Trophoblast cell (in vitro differentiated cells and primary cell): ENCODE results near the gene SRA1.
"Not testable (repeated sequence)": the region's sequence is repeated elsewhere in the genome, so short reads cannot be mapped to it uniquely, and the experiment has no call there.

Source experiments
- DNase-seq, 2 donors: peaks; one replicate each; pipeline ENCODE4 v3.0.0-alpha.2; 2016
- H2AFZ ChIP-seq: 2 replicates; pipeline ENCODE4 v1.6.1; 2013; ENCODE audit warnings: low read length, moderate library complexity, mild to moderate bottlenecking; ENCODE audit not compliant: insufficient read depth, poor library complexity
- H2AK5ac ChIP-seq: 2 replicates; pipeline ENCODE4 v1.6.1; 2013; ENCODE audit warnings: mild to moderate bottlenecking, low read length
- H2BK120ac ChIP-seq: 2 replicates; pipeline ENCODE4 v1.6.1; 2013; ENCODE audit warnings: low read length, mild to moderate bottlenecking, moderate library complexity; ENCODE audit not compliant: insufficient read depth, poor library complexity
- H2BK12ac ChIP-seq: 2 replicates; pipeline ENCODE4 v1.6.1; 2013; ENCODE audit warnings: mild to moderate bottlenecking, low read length, moderate library complexity
- H2BK5ac ChIP-seq: 2 replicates; pipeline ENCODE4 v1.6.1; 2013; ENCODE audit warnings: low read length, low read depth, moderate library complexity, mild to moderate bottlenecking; ENCODE audit not compliant: poor library complexity
- H3K14ac ChIP-seq: 2 replicates; pipeline ENCODE4 v1.6.1; 2013; ENCODE audit warnings: mild to moderate bottlenecking, low read length
- H3K18ac ChIP-seq: 2 replicates; pipeline ENCODE4 v1.6.1; 2013; ENCODE audit warnings: mild to moderate bottlenecking, low read length
- H3K23ac ChIP-seq: 2 replicates; pipeline ENCODE4 v1.6.1; 2013; ENCODE audit warnings: low read length
- H3K27ac ChIP-seq: 2 replicates; pipeline ENCODE4 v1.5.1; 2013; ENCODE audit warnings: low read depth, mild to moderate bottlenecking, inconsistent platforms, low read length, moderate library complexity
- H3K27me3 ChIP-seq: 2 replicates; pipeline ENCODE4 v1.6.1; 2013; ENCODE audit warnings: inconsistent platforms, mild to moderate bottlenecking, low read length, moderate library complexity; ENCODE audit not compliant: insufficient read depth
- H3K36me3 ChIP-seq, 2 experiments: 1 replicate in 1 of 2; 2 replicates in 1 of 2; pipeline ENCODE4 v1.6.1; 2013; ENCODE audit warnings: low read length in 2 of 2, mild to moderate bottlenecking in 2 of 2, moderate library complexity in 1 of 2; ENCODE audit not compliant: insufficient read depth in 2 of 2, control insufficient read depth in 1 of 2
- H3K4ac ChIP-seq: 2 replicates; pipeline ENCODE4 v1.6.1; 2013; ENCODE audit warnings: low read depth, mild to moderate bottlenecking, low read length, moderate library complexity
- H3K4me1 ChIP-seq, 2 experiments: 1 replicate in 1 of 2; 2 replicates in 1 of 2; pipeline ENCODE4 v1.6.1; 2013; ENCODE audit warnings: low read length in 2 of 2, mild to moderate bottlenecking in 2 of 2, moderate library complexity in 1 of 2; ENCODE audit not compliant: insufficient read depth in 2 of 2, control insufficient read depth in 1 of 2
- H3K4me2 ChIP-seq: 2 replicates; pipeline ENCODE4 v1.6.1; 2013; ENCODE audit warnings: inconsistent platforms, mild to moderate bottlenecking, low read length, moderate library complexity
- H3K4me3 ChIP-seq: 2 replicates; pipeline ENCODE4 v1.5.1; 2013; ENCODE audit warnings: mild to moderate bottlenecking, low read depth, low read length, inconsistent platforms
- H3K79me1 ChIP-seq: one replicate; pipeline ENCODE4 v1.6.1; 2013; ENCODE audit warnings: low read length
- H3K79me2 ChIP-seq: 2 replicates; pipeline ENCODE4 v1.6.1; 2013; ENCODE audit warnings: low read length, mild to moderate bottlenecking; ENCODE audit not compliant: control insufficient read depth, insufficient read depth, poor library complexity
- H3K9ac ChIP-seq: 2 replicates; pipeline ENCODE4 v1.6.1; 2013; ENCODE audit warnings: mild to moderate bottlenecking, low read length
- H3K9me3 ChIP-seq: 2 replicates; pipeline ENCODE4 v1.6.1; 2013; ENCODE audit warnings: low read depth, mild to moderate bottlenecking, control low read depth, inconsistent platforms, low read length; ENCODE audit not compliant: insufficient read depth
- H4K12ac ChIP-seq: 2 replicates; pipeline ENCODE4 v1.6.1; 2013; ENCODE audit warnings: low read depth, mild to moderate bottlenecking, low read length, moderate library complexity
- H4K8ac ChIP-seq: 2 replicates; pipeline ENCODE4 v1.6.1; 2013; ENCODE audit warnings: low read depth, mild to moderate bottlenecking, low read length, moderate library complexity
- H4K91ac ChIP-seq: one replicate; pipeline ENCODE4 v1.6.1; 2013; ENCODE audit warnings: low read depth, mild to moderate bottlenecking, low read length, moderate library complexity
- WGBS: extraction: QIAGEN DNeasy Blood & Tissue Kit; methylation state at CpG from one replicate; pipeline ENCODE4 v1.1.7; 2013; ENCODE audit warnings: missing lambda C conversion rate; ENCODE audit not compliant: insufficient read length, insufficient coverage; ENCODE audit errors: extremely low coverage; 5-methylcytosine and 5-hydroxymethylcytosine counted together

SRA1 gene

DNA sequence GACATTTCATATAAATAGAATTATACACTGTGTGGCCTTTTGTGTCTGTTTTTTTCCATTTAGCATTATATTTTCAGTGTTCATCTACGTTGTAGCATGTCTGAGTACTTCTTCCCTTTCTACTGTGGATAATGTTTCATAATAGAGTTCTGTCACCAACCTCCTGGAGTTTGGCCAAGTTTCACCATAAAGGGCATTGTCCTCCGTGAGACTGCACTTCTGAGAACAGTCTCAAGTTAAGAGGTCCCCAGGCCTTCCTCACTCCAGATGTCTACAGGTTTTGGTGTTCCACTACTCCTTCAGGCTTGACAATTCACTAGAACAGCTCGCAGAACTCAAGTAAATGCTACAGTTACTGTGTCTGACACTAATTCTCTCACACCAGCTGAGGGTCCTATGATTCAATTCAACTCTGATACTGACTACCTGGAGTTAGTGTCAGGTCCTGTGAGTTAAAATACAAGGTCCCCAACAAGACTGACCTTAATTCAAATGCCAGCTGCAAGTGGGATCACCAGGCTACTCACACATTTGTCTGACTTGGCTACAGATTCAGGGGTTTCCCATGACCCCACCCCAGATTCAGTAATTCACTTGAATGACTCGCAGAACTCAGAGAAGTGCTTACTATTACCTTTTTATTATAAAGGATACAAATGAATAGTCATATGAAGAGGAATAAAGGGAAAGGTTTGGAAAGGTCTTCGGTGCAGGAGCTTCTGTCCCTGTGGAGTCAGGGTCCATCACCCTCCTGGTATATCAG is 38.4 kb upstream of the SRA1 start:
- Histone ChIP-seq H2AFZ (no peak overlapping the region), H2BK120ac (no peak overlapping the region), H3K36me3 (no peaks in the 10 kb centered on the region), H2AK5ac (no peak overlapping the region), H3K14ac (no peak overlapping the region), H3K4me2 (no peak overlapping the region), H3K27me3 (no peaks in the 10 kb centered on the region), H3K79me1 (no peaks in the 10 kb centered on the region), H4K8ac (no peak overlapping the region), H3K4me1 (no peaks in the 10 kb centered on the region), H4K91ac (no peak overlapping the region), H3K4me3 (no peak overlapping the region), H3K9me3 (no peaks in the 10 kb centered on the region), H3K79me2 (no peaks in the 10 kb centered on the region), H4K12ac (no peak overlapping the region), H3K9ac (no peak overlapping the region), H3K27ac (no peak overlapping the region), H2BK5ac (no peak overlapping the region), H2BK12ac (no peak overlapping the region), H3K23ac (no peak overlapping the region), H3K18ac (no peak overlapping the region), H3K4ac (no peak overlapping the region)
- peak in 1 of 2 donors; percentile 40 for DNase-seq
- no CpG with 5 or more reads among the region's 5 CpGs for WGBS

DNA sequence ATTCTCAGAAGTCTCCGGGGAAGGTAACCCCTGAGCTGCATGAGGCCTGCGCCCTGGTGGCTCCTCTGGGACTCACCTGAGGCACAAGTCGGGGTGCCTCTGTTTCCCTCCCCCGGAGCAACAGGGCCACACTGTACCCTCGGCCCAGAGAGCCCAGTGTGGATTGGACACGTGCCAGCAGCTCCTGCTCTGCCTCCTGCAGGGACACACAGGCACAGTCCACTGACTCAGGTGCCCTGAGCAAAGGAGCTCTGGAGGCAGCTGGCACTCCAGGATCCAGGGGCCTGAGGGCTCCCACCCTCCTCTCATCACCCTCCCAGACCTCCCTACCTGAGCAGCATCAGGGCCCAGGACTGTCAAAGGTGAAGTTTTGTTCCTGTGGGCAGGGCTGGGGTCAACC is 36.9 kb upstream of the SRA1 start:
- no peaks in the 10 kb centered on the region for H3K27me3 ChIP-seq
- H2BK12ac ChIP-seq: no peak overlapping the region
- H3K23ac ChIP-seq: no peak overlapping the region
- no peak overlapping the region for H3K27ac ChIP-seq
- H3K79me2 ChIP-seq: no peaks in the 10 kb centered on the region
- no peak overlapping the region for H4K8ac ChIP-seq
- no peaks in the 10 kb centered on the region for H3K36me3 ChIP-seq
- H3K9ac ChIP-seq: no peak overlapping the region
- no peak overlapping the region for H3K14ac ChIP-seq
- H2BK120ac ChIP-seq: no peak overlapping the region
- H4K12ac ChIP-seq: no peak overlapping the region
- H3K4me2 ChIP-seq: no peak overlapping the region
- H3K4me3 ChIP-seq: no peak overlapping the region
- no peaks in the 10 kb centered on the region for H3K9me3 ChIP-seq
- H3K4ac ChIP-seq: no peak overlapping the region
- no peaks in the 10 kb centered on the region for H3K4me1 ChIP-seq
- no CpG with 5 or more reads among the region's 6 CpGs for WGBS
- H2AFZ ChIP-seq: no peak overlapping the region
- H2BK5ac ChIP-seq: no peak overlapping the region
- no peak for DNase-seq
- no peak overlapping the region for H2AK5ac ChIP-seq
- no peak overlapping the region for H3K18ac ChIP-seq
- no peak overlapping the region for H4K91ac ChIP-seq
- H3K79me1 ChIP-seq: no peaks in the 10 kb centered on the region

DNA sequence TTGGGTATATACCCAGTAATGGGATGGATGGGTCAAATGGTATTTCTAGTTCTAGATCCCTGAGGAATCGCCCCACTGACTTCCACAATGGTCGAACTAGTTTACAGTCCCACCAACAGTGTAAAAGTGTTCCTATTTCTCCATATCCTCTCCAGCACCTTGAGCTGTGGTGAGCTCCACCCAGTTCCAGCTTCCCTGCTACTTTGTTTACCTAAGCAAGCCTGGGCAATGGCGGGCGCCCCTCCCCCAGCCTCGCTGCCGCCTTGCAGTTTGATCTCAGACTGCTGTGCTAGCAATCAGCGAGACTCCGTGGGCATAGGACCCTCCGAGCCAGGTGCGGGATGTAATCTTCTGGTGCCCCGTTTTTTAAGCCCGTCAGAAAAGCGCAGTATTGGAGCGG is 35.8 kb upstream of the SRA1 start:
- not testable (repeated sequence) for H3K4ac ChIP-seq, H4K91ac ChIP-seq, H2AK5ac ChIP-seq, H3K36me3 ChIP-seq, H4K12ac ChIP-seq, H3K9ac ChIP-seq, H2BK5ac ChIP-seq, H3K27ac ChIP-seq, H3K79me1 ChIP-seq, H2AFZ ChIP-seq, H3K4me3 ChIP-seq, H3K23ac ChIP-seq, H3K4me1 ChIP-seq, H3K4me2 ChIP-seq, H4K8ac ChIP-seq, H3K18ac ChIP-seq, H3K14ac ChIP-seq, H3K27me3 ChIP-seq, H2BK120ac ChIP-seq, H3K9me3 ChIP-seq, H2BK12ac ChIP-seq, H3K79me2 ChIP-seq
- peak in 1 of 2 donors; percentile 17 for DNase-seq
- no CpG with 5 or more reads among the region's 14 CpGs for WGBS

DNA sequence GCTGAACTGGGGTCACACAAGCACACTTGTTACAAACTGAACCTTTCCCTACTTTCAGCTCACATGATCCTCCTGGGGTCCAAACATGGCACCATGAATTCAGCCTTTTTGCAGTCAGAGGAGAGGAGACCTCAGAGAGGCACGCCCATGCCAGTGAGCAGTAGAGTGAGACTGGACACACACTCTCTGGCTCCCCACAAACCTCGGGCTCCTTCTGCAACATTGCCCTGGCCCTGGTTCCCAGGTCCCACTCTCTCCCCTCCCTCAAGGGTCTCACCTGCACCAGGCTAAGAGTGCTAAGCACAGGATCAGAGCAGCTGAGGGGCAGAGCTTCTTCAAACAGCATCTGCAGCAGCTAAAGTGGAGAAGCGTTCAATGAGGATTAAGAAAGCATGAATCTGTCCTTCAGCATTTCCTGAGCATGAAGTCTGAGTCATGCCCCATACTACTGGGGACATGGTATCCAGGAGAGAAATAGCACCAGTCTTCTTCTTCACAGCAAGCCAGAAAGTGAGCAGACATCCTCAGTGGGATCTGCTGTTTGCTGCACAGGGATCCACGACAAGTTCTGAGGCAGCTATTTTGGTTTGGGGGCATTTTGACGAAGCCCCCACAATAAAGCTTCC is 34.6 kb upstream of the SRA1 start:
- no peak for DNase-seq
- Histone ChIP-seq H3K36me3 (no peaks in the 10 kb centered on the region), H3K79me1 (no peaks in the 10 kb centered on the region), H3K18ac (no peak overlapping the region), H3K4me1 (no peaks in the 10 kb centered on the region), H3K23ac (no peak overlapping the region), H2BK5ac (no peak overlapping the region), H3K9ac (no peak overlapping the region), H3K27me3 (no peaks in the 10 kb centered on the region), H2AK5ac (no peak overlapping the region), H4K12ac (no peak overlapping the region), H3K4ac (no peak overlapping the region), H3K27ac (no peak overlapping the region), H3K9me3 (no peaks in the 10 kb centered on the region), H3K4me2 (no peak overlapping the region), H3K4me3 (no peak overlapping the region), H2BK12ac (no peak overlapping the region), H3K79me2 (no peaks in the 10 kb centered on the region), H3K14ac (no peak overlapping the region), H4K8ac (no peak overlapping the region), H2BK120ac (no peak overlapping the region), H4K91ac (no peak overlapping the region), H2AFZ (no peak overlapping the region)
- WGBS: no CpG with 5 or more reads among the region's 5 CpGs
